Neural progenitor cell (in vitro differentiated cells): ENCODE results near the gene VPS16.
A peak's percentile ranks its signal among the peaks of the same experiment; 100 is the strongest.

ENCODE experiments used
- EZH2phosphoT487 ChIP-seq: fragments of 200-600 bp; sonication (generic); IDR thresholded peaks from 2 replicates; pipeline ENCODE4 v1.6.1; 2017; ENCODE audit warnings: antibody characterized with exemption
- TF ChIP-seq, protein P1 (sequence below): fragments of 200-600 bp; sonication (generic); IDR thresholded peaks from 2 replicates; pipeline ENCODE4 v1.5.1; 2017; ENCODE audit warnings: antibody characterized with exemption, mild to moderate bottlenecking

DNA sequence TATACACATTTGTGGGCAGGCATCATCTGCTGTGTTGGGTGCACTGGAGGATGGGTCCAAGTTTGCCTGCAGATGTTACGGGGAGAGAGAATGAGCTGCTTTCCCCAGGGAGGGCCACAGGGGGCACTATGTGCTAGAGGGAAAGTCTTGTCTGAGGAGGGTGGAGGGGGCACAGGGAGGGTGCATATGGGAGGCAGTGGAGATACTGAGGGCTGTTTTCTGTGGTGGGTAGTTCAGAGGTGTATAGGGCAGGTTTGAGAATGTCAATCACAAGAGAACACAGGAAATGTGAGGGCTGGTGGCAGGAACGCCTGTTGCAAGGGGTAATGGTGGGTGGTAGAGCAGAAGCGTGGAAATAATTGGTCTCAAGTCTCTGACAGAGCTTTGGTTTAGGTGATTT lies 25.1 kb downstream of the VPS16 start:
- TF ChIP-seq, protein P1, sequence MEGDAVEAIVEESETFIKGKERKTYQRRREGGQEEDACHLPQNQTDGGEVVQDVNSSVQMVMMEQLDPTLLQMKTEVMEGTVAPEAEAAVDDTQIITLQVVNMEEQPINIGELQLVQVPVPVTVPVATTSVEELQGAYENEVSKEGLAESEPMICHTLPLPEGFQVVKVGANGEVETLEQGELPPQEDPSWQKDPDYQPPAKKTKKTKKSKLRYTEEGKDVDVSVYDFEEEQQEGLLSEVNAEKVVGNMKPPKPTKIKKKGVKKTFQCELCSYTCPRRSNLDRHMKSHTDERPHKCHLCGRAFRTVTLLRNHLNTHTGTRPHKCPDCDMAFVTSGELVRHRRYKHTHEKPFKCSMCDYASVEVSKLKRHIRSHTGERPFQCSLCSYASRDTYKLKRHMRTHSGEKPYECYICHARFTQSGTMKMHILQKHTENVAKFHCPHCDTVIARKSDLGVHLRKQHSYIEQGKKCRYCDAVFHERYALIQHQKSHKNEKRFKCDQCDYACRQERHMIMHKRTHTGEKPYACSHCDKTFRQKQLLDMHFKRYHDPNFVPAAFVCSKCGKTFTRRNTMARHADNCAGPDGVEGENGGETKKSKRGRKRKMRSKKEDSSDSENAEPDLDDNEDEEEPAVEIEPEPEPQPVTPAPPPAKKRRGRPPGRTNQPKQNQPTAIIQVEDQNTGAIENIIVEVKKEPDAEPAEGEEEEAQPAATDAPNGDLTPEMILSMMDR = peak; percentile 30
- TF ChIP-seq EZH2phosphoT487 = no peak
